ENCODE data around the gene RBM47.

DNA sequence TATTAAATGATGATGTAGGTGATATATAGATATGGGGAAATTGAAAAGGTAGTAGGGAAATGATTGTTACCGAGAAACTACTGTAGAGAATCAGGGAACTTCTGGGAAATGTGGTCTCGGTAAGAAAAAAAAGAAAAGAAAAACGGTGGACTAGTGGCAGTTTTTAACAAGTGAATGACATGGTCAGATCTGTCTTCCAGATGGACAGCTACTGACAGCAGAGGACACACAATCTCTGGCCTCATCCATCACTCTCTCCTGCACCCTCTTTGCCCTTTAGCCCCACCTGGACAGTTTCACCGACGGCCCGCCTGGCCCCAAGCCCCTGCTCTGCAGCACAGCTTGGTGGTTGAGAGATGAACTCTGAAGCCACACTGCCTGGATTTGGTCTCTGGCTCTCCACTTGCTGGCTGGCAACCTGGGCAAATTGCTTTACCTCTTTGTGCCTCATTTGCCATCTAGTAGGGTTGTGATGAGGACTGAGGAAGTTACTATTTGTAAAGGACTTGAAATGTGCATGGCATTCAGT is 23.4 kb downstream of the RBM47 start:
- TF ChIP-seq POLR2AphosphoS5 (IDR thresholded peaks at IDR 0.05; ENCODE audit: low read depth, low read length) = no peak
- TF ChIP-seq POLR2A (IDR thresholded peaks at IDR 0.05; ENCODE audit: low read depth, low read length) = no peak
